GM12865 (cell line): ENCODE measurements around the gene ZYX.
"Not testable (repeated sequence)": the region's sequence is repeated elsewhere in the genome, so short reads cannot be mapped to it uniquely, and the experiment has no call there.

ENCODE experiments used
- DNase-seq: peaks from one replicate; pipeline ENCODE4 v3.0.0; 2010; ENCODE audit warnings: low read depth
- H3K4me3 ChIP-seq: 2 replicates; pipeline ENCODE4 v1.5.1; 2011; ENCODE audit warnings: mild to moderate bottlenecking, low read depth, low read length, control low read depth
- TF ChIP-seq, protein P1 (sequence below): IDR thresholded peaks from 2 replicates; pipeline ENCODE4 v1.5.1; 2011; ENCODE audit warnings: low read length, control low read depth, low read depth, inconsistent platforms; ENCODE audit not compliant: insufficient read depth; ENCODE audit errors: missing control alignments

The ZYX gene

DNA sequence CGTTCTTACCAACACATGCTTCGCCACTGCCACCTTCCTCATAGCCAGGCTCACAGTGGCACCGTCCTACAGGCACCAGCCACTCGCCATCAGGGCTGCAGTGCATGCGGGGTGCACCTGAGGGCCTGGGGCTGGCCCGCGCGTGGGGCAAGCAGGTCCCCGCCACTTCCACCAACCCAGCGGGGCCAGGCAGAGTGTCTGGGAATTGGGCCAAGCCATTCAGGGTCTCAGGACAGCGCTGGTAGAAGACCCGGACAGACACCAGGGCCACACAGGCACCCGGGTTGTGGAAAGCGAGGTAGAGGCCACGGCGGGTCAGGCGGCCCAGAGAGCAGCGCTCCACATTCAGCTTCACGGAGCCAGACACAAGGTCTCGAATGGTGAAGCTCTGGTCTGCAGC lies 18.5 kb downstream of the ZYX start:
- H3K4me3 ChIP-seq: no peak overlapping the region
- TF ChIP-seq, protein P1, sequence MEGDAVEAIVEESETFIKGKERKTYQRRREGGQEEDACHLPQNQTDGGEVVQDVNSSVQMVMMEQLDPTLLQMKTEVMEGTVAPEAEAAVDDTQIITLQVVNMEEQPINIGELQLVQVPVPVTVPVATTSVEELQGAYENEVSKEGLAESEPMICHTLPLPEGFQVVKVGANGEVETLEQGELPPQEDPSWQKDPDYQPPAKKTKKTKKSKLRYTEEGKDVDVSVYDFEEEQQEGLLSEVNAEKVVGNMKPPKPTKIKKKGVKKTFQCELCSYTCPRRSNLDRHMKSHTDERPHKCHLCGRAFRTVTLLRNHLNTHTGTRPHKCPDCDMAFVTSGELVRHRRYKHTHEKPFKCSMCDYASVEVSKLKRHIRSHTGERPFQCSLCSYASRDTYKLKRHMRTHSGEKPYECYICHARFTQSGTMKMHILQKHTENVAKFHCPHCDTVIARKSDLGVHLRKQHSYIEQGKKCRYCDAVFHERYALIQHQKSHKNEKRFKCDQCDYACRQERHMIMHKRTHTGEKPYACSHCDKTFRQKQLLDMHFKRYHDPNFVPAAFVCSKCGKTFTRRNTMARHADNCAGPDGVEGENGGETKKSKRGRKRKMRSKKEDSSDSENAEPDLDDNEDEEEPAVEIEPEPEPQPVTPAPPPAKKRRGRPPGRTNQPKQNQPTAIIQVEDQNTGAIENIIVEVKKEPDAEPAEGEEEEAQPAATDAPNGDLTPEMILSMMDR: no peak
- DNase-seq: no peak

DNA sequence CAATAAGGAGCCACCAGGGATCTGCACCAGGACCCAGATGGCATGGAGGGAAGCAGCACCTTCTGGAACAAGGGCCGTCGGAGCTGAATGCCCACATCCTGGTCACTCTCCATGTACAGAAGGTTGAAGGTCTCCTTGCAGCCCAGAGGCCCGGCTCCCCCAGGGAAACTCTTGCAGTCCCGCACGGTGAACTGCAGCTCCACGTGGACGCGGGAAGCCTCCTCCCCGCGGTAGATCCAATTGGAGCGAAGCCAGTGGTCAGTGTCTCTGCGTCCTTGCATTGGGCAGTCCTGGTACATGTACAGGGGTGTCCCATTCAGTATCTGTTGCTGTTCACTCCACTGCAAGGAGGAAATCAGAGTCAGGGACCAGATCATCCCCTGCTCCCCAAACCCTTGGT lies 20.1 kb downstream of the ZYX start:
- no peak overlapping the region for H3K4me3 ChIP-seq
- TF ChIP-seq, protein P1: no peak
- no peak for DNase-seq

DNA sequence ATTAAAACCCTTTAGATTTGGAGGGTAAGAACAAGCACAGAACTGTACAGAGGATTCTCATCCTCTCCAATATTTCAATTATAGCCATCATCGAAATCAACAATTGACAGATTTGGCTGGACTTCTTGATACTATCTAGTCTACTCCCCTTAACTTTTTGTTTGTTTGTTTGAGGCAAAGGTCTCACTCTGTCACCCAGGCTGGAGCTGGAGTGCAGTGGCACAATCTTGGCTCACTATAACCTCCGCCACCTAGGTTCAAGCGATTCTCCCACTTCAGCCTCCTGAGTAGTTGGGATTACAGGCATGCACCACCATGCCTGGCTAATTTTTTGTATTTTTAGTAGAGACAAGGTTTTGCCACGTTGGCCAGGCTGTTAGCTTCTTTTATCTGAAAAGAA lies 21.1 kb downstream of the ZYX start:
- DNase-seq, H3K4me3 ChIP-seq: not testable (repeated sequence)

DNA sequence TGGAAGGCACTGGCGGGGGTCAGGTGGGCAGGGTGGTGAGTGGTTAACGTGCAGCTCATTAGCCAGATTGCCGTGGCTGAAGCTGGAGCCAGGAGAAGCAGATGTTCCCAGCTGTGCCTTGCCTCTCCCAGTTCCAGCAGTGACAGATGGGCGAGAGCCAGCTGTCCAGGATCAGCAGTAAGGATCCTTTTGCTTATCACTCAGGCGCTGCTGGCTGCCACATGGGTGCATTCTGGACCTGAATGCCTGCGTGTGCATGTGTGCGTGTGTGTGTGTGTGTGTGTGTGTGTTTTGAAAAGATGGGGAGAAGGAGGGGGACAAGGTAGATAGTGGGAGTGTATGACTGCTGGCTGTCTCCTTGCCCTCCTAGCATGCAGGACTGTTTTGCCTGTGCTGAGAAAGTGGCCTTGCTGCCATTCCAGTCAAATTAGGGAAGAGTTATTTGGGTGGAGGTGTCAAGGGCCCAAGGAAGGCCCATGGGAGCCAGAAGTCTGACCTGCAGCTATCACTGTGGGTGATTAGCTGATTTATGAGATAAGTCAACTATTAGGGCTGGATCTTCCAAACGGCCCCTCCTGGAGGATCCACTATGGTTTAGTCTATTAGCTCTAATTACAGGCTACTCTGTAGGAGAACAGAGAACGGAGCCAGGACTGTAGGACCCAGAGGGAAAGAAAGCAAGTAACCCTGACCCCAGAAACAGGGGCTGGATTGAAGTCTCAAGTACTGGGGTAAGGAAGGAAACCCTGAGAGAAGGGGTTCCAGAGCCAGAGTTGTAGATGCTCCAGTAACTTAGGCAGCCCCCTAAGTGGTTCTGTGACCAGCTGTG lies 24.2 kb downstream of the ZYX start:
- DNase-seq: no peak
- H3K4me3 ChIP-seq: no peak overlapping the region
- TF ChIP-seq, protein P1: no peak

DNA sequence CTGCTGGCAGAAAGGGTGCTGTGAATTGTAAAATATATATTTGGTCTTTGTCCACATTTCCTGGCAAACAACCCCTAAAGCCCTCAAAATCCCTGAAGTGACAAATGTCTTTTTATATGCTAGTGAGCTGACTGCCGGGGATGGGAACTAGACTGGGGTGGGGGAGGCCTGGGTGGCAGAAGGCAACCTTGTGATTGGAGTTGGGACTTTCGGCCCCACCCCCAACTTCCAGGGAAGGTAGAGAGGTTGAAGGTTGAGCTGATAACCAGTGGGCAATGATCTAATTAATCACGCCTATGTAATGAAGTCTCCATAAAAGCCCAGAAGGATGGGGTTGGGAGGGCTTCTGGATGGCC lies 24.8 kb downstream of the ZYX start:
- DNase-seq: no peak
- TF ChIP-seq, protein P1: no peak
- H3K4me3 ChIP-seq: no peak overlapping the region

DNA sequence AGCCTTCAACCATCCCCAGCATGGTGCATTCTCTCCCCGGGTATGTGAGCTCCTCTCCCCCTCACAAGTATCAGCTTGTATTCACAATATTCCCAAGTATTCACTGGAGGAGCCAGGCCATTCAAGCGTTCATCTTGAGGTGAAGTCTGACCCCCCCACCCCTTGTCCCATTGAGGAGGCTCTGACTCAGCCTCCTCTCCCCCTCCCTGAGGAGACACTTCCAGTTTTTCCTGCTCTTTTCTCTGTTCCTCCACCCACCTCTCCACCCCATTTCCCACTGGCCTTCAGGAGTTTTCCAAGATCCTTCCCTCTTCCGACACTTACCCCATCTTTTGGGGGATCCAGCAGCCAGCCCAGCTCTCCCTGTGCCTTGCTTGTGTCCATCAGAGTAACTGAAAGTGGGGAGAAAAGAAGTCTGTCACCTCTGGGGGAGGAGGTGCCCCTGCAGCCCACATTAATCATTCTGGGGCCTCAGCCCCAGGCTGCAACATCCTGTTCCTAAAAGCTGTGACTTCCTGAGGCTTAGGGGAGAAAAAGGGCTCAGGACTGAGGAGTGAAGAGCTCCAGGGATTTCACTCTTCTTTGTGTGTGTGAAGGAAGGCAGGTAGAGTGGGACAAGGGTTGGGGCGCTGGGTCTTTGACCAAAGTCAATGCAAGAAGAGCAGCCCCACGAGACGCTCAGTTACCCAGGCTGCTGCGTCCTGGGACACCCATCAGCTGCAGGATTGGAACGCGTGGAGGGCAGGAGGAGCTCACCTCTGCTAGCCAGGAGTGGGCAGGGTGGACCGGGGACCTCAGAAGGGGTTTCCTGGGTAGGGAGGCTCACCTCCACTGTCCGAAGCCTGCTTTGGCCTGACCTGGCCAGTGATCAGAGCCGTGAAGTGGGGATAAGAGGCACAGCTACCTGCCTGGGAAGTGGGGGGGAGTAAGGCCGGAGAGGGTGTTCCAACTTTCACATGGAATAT lies 26.4 kb downstream of the ZYX start:
- DNase-seq: no peak
- TF ChIP-seq, protein P1: no peak
- no peak overlapping the region for H3K4me3 ChIP-seq

DNA sequence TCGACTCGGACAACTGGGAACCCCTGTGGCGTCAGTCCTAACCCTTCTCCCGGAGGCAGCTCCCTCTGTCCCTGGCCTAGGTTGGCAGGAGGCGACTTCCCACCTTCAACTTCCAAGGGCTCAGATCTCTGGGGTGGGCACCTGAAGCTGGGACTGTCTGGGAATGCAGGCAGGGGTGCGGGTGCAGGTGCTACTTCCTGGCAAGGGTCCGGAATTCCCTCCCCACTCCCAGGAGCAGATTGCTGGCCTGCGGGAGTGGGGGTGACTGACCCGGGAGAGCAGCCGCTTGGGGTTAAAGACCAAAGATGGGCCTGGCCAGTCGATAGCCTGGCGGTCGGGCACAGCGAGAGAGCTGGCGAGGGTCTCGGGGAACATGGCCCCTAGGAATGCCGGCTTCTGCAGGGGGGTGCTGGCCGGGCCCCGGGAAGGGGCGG lies 27.1 kb downstream of the ZYX start:
- TF ChIP-seq, protein P1: no peak
- DNase-seq: no peak
- no peak overlapping the region for H3K4me3 ChIP-seq
